ENCODE data around the gene SETDB2.

- TF ChIP-seq POLR2A (IDR thresholded peaks at IDR 0.05; ENCODE audit: low read depth, low read length) = no peak
- TF ChIP-seq, protein P1, sequence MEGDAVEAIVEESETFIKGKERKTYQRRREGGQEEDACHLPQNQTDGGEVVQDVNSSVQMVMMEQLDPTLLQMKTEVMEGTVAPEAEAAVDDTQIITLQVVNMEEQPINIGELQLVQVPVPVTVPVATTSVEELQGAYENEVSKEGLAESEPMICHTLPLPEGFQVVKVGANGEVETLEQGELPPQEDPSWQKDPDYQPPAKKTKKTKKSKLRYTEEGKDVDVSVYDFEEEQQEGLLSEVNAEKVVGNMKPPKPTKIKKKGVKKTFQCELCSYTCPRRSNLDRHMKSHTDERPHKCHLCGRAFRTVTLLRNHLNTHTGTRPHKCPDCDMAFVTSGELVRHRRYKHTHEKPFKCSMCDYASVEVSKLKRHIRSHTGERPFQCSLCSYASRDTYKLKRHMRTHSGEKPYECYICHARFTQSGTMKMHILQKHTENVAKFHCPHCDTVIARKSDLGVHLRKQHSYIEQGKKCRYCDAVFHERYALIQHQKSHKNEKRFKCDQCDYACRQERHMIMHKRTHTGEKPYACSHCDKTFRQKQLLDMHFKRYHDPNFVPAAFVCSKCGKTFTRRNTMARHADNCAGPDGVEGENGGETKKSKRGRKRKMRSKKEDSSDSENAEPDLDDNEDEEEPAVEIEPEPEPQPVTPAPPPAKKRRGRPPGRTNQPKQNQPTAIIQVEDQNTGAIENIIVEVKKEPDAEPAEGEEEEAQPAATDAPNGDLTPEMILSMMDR (conservative IDR thresholded peaks at IDR 0.05; ENCODE audit: low read depth, low read length) = no peak
- TF ChIP-seq FOS (IDR thresholded peaks at IDR 0.05; ENCODE audit: low read depth, low read length) = no peak
- TF ChIP-seq BHLHE40 (IDR thresholded peaks at IDR 0.05; ENCODE audit: low read depth, low read length) = no peak
- TF ChIP-seq, protein P2, sequence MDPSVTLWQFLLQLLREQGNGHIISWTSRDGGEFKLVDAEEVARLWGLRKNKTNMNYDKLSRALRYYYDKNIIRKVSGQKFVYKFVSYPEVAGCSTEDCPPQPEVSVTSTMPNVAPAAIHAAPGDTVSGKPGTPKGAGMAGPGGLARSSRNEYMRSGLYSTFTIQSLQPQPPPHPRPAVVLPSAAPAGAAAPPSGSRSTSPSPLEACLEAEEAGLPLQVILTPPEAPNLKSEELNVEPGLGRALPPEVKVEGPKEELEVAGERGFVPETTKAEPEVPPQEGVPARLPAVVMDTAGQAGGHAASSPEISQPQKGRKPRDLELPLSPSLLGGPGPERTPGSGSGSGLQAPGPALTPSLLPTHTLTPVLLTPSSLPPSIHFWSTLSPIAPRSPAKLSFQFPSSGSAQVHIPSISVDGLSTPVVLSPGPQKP (IDR thresholded peaks at IDR 0.05; ENCODE audit: borderline replicate concordance, low read depth, low read length) = no peak
- TF ChIP-seq RFX5 (IDR thresholded peaks at IDR 0.05; ENCODE audit: low read depth, low read length) = no peak
- TF ChIP-seq CHD1 (IDR thresholded peaks at IDR 0.05; ENCODE audit: low read depth, low read length) = no peak
- no peak for TF ChIP-seq SMC3 (IDR thresholded peaks at IDR 0.05; ENCODE audit: low read depth, low read length)
- TF ChIP-seq MXI1 (IDR thresholded peaks at IDR 0.05; ENCODE audit: borderline replicate concordance, low read depth, low read length) = no peak
- TF ChIP-seq RCOR1 (IDR thresholded peaks at IDR 0.05; ENCODE audit: insufficient replicate concordance, low read length) = no peak
- no peak for TF ChIP-seq CEBPB (IDR thresholded peaks at IDR 0.05; ENCODE audit: low read depth, low read length)
Measured at GRCh38 chr13:49539746-49540145, 95.7 kb downstream of the SETDB2 start.

Data from IMR-90 (cell line).